Gastroesophageal sphincter (tissue), 4 donors: ENCODE measurements around the gene BICC1. TPM values are rescaled to one million over a fixed set of nuclear protein-coding genes. Genes with fewer than 3 reads are reported as not detected.

Experiments used
- ATAC-seq: fragments of 150-250 bp; one replicate; pipeline ENCODE4 v1.9.1; 2016; ENCODE audit warnings: mild to moderate bottlenecking, moderate library complexity
- H3K27ac ChIP-seq, 4 donors: fragments of 200-600 bp; sonication (generic) in 3 of 4; 1 replicate in 3 of 4; 2 replicates in 1 of 4; pipeline ENCODE4 v1.5.1; 2016 to 2019
- H3K27me3 ChIP-seq: fragments of 200-600 bp; sonication (generic); one replicate; pipeline ENCODE4 v1.5.1; 2019
- H3K36me3 ChIP-seq, 2 donors: fragments of 200-600 bp; sonication (generic); one replicate each; pipeline ENCODE4 v1.5.1; 2019; ENCODE audit warnings: control low read depth in 1 of 2
- H3K4me1 ChIP-seq, 3 donors: fragments of 200-600 bp; sonication (generic); 1 replicate in 2 of 3; 2 replicates in 1 of 3; pipeline ENCODE4 v1.5.1; 2016 to 2019; ENCODE audit warnings: control low read depth in 2 of 3
- H3K4me3 ChIP-seq, 2 donors: fragments of 200-600 bp; sonication (generic); one replicate each; pipeline ENCODE4 v1.5.1; 2019; ENCODE audit warnings: mild to moderate bottlenecking in 1 of 2, moderate library complexity in 1 of 2
- H3K9me3 ChIP-seq, 3 donors: fragments of 200-600 bp; sonication (generic); one replicate each; pipeline ENCODE4 v1.5.1; 2017 to 2019; ENCODE audit warnings: control low read depth in 2 of 3
- CTCF ChIP-seq, 4 experiments: fragments of 200-600 bp in 2 of 4; fragments of 450-650 bp in 2 of 4; sonication (generic) in 1 of 4; IDR thresholded peaks; one replicate each; pipeline ENCODE4 v1.5.1; 2017 to 2019; ENCODE audit warnings: antibody characterized with exemption in 4 of 4, mild to moderate bottlenecking in 2 of 4, moderate library complexity in 2 of 4
- EP300 ChIP-seq: sonication (generic); formaldehyde crosslinking; IDR thresholded peaks from one replicate; pipeline ENCODE4 v1.6.1; 2017; ENCODE audit warnings: antibody characterized with exemption, mild to moderate bottlenecking
- POLR2A ChIP-seq, 2 donors: fragments of 450-650 bp; IDR thresholded peaks; one replicate each; pipeline ENCODE4 v1.6.1; 2017; ENCODE audit warnings: antibody characterized with exemption in 2 of 2, mild to moderate bottlenecking in 2 of 2, moderate library complexity in 1 of 2
- POLR2AphosphoS5 ChIP-seq: sonication (generic); formaldehyde crosslinking; IDR thresholded peaks from one replicate; pipeline ENCODE4 v1.6.1; 2017; ENCODE audit warnings: antibody characterized with exemption
- WGBS, 2 donors: methylation state at CpG; one replicate each; pipeline ENCODE4 v1.1.5; 2018; ENCODE audit warnings: low coverage in 1 of 2; 5-methylcytosine and 5-hydroxymethylcytosine counted together
- total RNA-seq, 4 donors: library from RNA; depleted of rRNA; stranded (reverse); fragments of >200 nt; gene quantifications; one replicate each; pipeline ENCODE4 v1.1.0, GENCODE V29; 2016

The BICC1 gene
- total RNA-seq, 4 donors from 2014 or later: 18.6 to 27.8 (median 22.5) TPM

- ATAC-seq: no peak
- TF ChIP-seq POLR2A (IDR thresholded peaks at IDR 0.05) (no peak), CTCF (IDR thresholded peaks at IDR 0.05) (no peak), POLR2AphosphoS5 (no peak), EP300 (no peak)
- no peaks in the 10 kb centered on the region for H3K4me1 ChIP-seq
- no peaks in the 10 kb centered on the region for H3K9me3 ChIP-seq
- no peak overlapping the region for H3K27ac ChIP-seq
- no peak overlapping the region for H3K4me3 ChIP-seq
- H3K27me3 ChIP-seq: peaks cover 11% of the 10 kb centered on the region
- H3K36me3 ChIP-seq: no peaks in the 10 kb centered on the region
Observed at GRCh38 chr10:58839771-58840170, 327.1 kb downstream of the BICC1 start.

GRCh38 chr10:58840840-58841435, 328.3 kb downstream of the BICC1 start:
- 71 to 83% methylated on average over 1 of the region's 1 CpG for WGBS, 2 donors
- Histone ChIP-seq H3K4me1 (no peaks in the 10 kb centered on the region), H3K36me3 (no peaks in the 10 kb centered on the region), H3K27me3 (peaks cover 11% of the 10 kb centered on the region), H3K4me3 (no peak overlapping the region), H3K9me3 (no peaks in the 10 kb centered on the region), H3K27ac (no peak overlapping the region)
- ATAC-seq: peak; percentile 13
- no peak for TF ChIP-seq EP300
- no peak for TF ChIP-seq CTCF (IDR thresholded peaks at IDR 0.05)
- TF ChIP-seq POLR2AphosphoS5: no peak

- WGBS, 2 donors: 85 to 94% methylated on average over 4 of the region's 4 CpGs
- Histone ChIP-seq H3K9me3 (no peaks in the 10 kb centered on the region), H3K4me1 (no peaks in the 10 kb centered on the region), H3K27ac (no peak overlapping the region), H3K4me3 (no peak overlapping the region), H3K36me3 (no peaks in the 10 kb centered on the region), H3K27me3 (peaks cover 11% of the 10 kb centered on the region)
- TF ChIP-seq POLR2AphosphoS5 (no peak), CTCF (IDR thresholded peaks at IDR 0.05) (no peak), POLR2A (IDR thresholded peaks at IDR 0.05) (no peak), EP300 (no peak)
- no peak for ATAC-seq
Observed at GRCh38 chr10:58842860-58843376, 330.2 kb downstream of the BICC1 start.

GRCh38 chr10:58843760-58844159, 331.1 kb downstream of the BICC1 start:
- Histone ChIP-seq H3K27ac (no peak overlapping the region), H3K4me1 (no peaks in the 10 kb centered on the region), H3K9me3 (no peaks in the 10 kb centered on the region), H3K36me3 (no peaks in the 10 kb centered on the region), H3K27me3 (peaks cover 11% of the 10 kb centered on the region), H3K4me3 (no peak overlapping the region)
- 79 to 90% methylated on average over 3 to 4 of the region's 4 CpGs for WGBS, 2 donors
- no peak for ATAC-seq
- no peak for TF ChIP-seq CTCF (IDR thresholded peaks at IDR 0.05)
- no peak for TF ChIP-seq POLR2A (IDR thresholded peaks at IDR 0.05)

GRCh38 chr10:58844680-58845079, 332.0 kb downstream of the BICC1 start:
- no peaks in the 10 kb centered on the region for H3K4me1 ChIP-seq
- no peak overlapping the region for H3K4me3 ChIP-seq
- no peak overlapping the region for H3K27ac ChIP-seq
- H3K9me3 ChIP-seq: no peaks in the 10 kb centered on the region
- peaks cover 11% of the 10 kb centered on the region for H3K27me3 ChIP-seq
- peak; percentile 28 for ATAC-seq
- H3K36me3 ChIP-seq: no peaks in the 10 kb centered on the region
- WGBS, 2 donors: 57 to 81% methylated on average over 1 to 3 of the region's 3 CpGs
- TF ChIP-seq POLR2A (IDR thresholded peaks at IDR 0.05) (no peak), POLR2AphosphoS5 (no peak), CTCF (IDR thresholded peaks at IDR 0.05) (no peak), EP300 (no peak)
